Hematopoietic multipotent progenitor cell treated with erythropoietin and hydrocortisone succinate and interleukin-3 and kit ligand, for 6 days (in vitro differentiated cells): ENCODE measurements around the gene ELOVL7.
A peak's percentile ranks its signal among the peaks of the same experiment; 100 is the strongest.
"Not testable (repeated sequence)": the region's sequence is repeated elsewhere in the genome, so short reads cannot be mapped to it uniquely, and the experiment has no call there.

Experiments used
- DNase-seq: peaks from one replicate; pipeline ENCODE4 v3.0.0-alpha.2; 2015

ELOVL7 gene

DNA sequence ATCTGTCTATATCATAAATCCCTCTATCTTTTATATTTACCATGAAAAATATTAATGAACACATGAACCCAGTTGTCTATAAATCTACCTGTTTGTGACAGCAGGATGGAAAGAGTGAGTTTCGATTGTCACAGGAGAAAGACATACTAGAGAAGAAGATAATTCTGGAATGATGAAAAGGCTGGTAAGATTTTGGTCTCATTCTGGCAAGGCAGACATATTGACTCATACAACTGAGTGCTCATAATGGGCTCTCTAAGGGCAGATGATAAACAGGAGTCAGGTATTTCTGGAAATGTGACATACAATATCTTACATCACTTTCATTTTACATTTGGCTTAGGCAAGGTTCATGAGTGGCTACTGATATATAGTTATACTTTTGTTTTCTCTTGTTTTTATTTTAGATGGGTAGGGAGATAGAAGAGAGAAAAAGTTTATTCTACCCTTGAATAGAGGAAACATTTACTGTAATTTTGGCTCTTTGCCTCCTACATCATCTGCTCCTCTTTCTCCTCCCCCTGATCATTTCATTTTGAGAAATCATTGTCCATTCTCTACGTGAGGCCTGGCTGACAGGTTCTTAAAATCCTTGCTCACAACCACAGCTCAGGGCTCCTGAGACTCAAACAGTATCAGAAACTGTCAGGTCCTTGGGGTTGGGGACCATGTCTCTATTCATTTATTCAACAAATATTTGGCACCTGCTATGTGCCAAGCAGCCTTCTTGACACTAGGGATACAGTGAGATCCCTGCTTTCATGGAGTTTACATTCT, 14.4 kb downstream of the ELOVL7 start:
- DNase-seq: no peak

GRCh38 chr5:60827201-60827600, 16.9 kb downstream of the ELOVL7 start:
- no peak for DNase-seq

- DNase-seq: no peak
These were observed 17.4 kb downstream of the ELOVL7 start for GRCh38 chr5:60826653-60827052.

DNA sequence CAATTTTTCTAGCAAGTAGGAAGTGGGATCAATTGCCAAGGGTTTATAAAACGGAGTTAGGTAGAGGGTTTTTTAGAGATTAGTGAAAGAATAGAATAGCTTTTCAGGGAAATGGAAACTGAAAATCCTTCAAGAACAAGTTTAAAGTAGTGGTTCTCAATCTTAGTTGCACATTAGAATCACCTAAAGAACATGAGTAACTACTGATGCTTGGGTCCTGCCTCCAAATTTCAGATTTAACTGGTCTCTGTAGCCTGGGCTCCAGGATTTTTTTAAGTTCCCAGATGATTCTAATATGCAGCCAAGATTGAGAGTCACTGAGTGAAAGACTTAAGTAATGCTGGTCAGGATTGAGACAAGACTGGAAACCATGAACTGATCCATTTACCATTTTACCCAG, 20.5 kb downstream of the ELOVL7 start:
- DNase-seq: no peak

GRCh38 chr5:60822285-60822556, 21.8 kb downstream of the ELOVL7 start:
- no peak for DNase-seq

DNA sequence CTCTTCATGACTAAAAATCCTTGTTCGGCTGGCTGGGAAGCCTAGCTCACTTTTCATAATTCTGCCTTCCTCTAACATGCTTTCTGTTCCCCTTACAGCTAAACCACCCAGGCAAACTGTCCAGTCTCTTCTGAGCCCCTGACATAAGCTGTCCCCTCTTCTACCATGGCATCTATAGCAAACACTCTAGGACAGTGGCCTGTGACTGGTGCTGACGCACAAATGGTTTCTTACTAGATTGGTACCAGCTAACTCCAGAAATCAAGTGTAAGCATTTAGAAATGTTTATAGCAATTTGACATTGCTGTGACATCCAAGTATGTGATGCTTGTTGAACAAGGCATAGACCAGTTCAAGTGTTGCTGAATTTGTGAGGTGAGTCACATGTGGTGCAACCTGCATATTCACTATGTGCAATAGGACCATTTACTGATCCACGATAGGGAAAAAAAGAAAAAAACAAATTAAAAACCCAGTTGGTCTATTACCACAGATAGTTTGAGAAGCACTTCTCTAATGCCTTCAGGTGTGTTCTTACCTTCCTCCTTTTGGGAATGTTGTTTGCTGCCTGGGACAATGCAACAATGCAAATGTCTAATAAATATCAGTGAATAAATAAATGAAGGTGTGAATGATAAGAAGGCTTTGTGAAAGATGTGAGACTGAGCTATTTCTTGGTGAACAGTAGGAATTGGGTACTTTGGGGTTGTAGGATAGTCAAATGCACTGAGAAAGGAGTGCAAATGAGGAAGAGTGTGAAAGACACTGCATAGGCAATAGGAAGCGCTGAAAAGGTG, 22.4 kb downstream of the ELOVL7 start:
- no peak for DNase-seq

GRCh38 chr5:60820593-60821487, 23.2 kb downstream of the ELOVL7 start:
- DNase-seq: peak; percentile 83

DNA sequence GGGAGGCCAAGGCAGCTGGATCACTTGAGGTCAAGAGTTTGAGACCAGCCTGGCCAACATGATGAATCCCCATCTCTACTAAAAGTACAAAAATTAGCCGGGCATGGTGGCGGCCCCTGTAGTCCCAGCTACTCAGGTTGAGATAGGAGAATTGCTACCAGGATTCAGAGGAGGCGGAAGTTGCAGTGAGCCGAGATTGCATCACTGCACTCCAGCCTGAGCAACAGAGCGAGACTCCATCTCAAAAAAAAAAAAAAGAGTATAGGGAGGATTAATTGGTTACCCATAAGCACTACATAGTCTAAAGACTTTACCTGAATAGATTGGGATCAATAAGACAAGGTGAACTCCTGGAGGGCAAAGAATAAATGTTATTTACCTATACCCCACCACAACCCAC, 27.9 kb downstream of the ELOVL7 start:
- DNase-seq: not testable (repeated sequence)

DNA sequence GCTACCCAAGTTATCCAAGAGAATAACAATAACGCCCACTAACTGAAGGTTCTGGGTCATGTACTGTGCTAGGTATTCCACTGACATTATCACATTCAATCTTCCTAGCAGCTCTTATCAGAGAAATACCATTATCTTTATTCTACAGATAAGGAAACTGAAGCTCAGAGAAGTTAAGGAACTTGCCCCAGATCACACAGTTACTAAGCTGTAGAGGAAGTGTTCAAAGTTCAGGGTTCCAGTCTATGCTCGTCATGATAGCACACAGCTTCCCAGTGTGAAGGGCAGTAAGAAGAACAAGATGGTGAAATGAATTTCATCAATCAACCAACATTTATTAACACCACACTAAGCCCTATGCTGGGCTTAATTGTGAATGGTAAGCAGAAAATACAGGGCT, 29.6 kb downstream of the ELOVL7 start:
- DNase-seq: no peak

GRCh38 chr5:60812426-60812825, 31.6 kb downstream of the ELOVL7 start:
- no peak for DNase-seq

DNA sequence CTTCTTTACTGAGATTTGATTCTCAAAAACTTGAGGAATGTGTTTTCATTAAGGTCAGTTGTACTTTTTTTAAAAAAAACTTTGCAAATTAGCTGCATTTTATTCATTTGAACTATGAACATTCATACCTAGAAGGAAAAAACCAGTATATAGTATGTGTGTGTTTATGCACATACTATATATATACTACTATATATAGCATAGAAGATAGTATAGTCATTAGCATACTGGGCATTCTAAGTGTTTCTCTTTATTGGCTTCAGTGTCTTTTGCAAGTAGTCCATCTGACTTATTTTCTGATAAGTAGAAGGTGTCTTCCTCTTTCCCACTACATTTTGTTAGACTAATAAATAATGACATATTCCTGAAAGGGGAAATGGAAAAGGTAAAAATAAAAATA, 33.0 kb downstream of the ELOVL7 start:
- no peak for DNase-seq

DNA sequence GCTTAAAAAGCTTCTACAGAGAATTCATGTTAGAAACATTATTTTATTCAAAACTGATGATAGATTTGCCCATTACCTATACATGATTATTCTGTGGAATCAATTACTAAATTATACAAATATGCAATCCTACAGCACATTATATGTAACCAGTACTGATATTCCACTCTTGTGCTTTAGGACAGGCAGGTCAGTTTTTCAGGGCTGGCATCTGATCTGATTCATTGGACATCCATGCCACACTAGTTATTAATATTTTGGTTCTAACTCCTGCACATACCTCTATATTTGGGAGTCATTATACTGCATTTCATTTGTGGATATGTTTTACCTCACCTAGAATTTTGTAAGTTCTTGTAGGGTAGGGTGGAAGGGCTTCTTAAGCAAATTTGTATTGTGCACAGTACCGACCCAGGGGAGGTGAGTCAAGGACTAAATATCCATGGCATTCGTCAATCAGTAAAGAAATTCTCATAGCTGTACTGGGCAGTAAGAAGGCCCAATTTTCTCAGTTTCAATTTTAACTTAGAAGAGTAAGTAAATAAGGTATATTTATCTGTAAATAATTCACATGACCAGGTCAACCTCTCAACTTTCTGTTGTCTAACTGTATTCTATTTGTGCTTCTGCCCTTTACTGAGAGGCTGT, 33.5 kb downstream of the ELOVL7 start:
- no peak for DNase-seq

- DNase-seq: no peak
These were observed 34.1 kb downstream of the ELOVL7 start for GRCh38 chr5:60809891-60810425.

DNA sequence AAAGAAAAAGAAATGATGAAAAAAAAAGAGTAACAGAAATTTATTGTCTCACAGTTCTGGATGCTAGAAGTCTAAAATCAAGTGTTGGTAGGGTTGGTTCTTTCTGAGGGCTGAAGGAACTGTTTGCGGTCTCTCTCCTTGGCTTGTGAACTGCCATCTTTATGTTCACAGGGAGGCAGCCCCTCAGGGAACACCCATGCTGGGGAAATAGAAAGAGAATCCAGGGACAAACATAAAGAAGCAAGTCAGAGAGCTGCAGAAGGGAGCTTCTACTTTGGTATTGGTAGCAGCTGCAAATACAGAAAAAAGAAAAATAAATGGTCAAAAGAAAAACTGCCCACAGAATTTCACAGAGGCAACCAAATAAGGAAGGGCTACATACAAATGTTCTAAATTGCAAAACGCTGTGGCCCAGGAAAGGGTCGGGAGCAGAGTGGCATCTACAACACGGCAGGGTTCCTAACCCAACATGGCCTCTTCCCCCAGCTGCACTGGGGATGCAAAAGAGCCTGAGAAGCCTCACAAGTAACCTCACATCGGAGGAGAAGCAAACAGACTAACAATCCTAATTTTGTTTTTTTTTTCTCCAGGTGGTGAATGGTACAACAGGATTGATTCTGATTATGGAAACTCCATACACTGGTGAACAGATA, 37.4 kb downstream of the ELOVL7 start:
- DNase-seq: no peak

GRCh38 chr5:60805463-60805862, 38.6 kb downstream of the ELOVL7 start:
- no peak for DNase-seq

- no peak for DNase-seq
These were observed 40.4 kb downstream of the ELOVL7 start for GRCh38 chr5:60803712-60804111.

GRCh38 chr5:60802986-60803385, 41.1 kb downstream of the ELOVL7 start:
- no peak for DNase-seq

- DNase-seq: no peak
These were observed 41.8 kb downstream of the ELOVL7 start for GRCh38 chr5:60802226-60802625.

DNA sequence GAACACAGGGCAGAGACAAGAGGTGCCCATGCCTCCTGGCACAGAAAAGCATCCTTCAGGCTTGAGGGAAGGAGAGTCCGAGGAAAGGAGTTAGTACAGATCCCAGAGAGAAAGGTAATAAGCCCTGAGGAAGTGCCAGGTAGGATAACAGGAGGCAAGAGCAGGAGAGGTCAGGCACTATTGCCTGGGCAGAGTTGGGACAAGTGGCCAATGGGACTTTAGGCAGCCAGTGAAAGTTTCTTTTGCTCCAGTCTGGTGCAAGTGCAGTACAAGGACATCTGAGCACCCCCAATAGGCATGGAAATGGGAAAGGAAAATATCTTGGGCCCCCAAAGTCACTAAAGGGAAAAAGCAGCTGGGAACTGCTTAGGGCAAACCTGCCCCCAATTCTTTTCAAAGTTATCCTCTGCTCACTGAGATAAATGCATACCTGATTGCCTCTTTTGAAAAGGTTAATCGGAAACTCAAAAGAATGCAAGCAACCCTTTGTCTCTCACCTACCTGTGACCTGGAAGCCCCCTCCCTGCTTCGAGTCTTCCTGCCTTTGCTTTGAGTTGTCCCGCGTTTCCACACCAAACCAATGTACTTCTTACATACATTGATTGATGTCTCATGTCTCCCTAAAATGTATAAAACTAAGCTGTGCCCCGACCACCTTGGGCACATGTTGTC, 46.5 kb downstream of the ELOVL7 start:
- no peak for DNase-seq

- not testable (repeated sequence) for DNase-seq
These were observed 48.6 kb downstream of the ELOVL7 start for GRCh38 chr5:60795424-60795950.

DNA sequence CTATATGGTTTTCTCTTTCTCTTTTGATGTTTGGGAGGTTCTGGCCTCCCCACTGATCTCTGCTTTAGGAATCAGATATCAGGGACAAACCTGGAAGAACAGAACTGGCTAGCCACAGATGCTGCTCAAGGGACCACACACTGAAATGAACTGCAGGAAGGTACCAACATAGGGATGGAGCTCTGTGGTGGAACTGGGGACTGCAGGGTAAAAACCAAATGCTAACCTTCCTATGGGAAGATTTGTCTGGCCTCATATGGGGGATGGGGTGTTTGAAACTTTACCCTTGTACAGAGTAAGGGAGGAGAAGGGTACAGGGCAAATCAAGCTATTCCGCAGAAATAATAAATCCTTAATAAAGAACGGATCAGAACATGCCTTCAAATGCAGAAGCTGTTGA, 49.4 kb downstream of the ELOVL7 start:
- DNase-seq: no peak
